HG02970 (cell line): ENCODE data around the gene NUBPL.

Experiments
- ATAC-seq: cut with Tn5 transposase; IDR thresholded peaks from one replicate; pipeline ENCODE4 v1.9.1; 2021; ENCODE audit warnings: mild to moderate bottlenecking, moderate library complexity, moderate number of reproducible peaks; ENCODE audit not compliant: unreplicated experiment, low FRiP score

NUBPL gene

GRCh38 chr14:31897581-31898186, 336.5 kb downstream of the NUBPL start:
- ATAC-seq, result no peak

GRCh38 chr14:31898838-31899528, 337.8 kb downstream of the NUBPL start:
- ATAC-seq, result no peak

GRCh38 chr14:31902002-31902401, 340.8 kb downstream of the NUBPL start:
- ATAC-seq, result no peak

DNA sequence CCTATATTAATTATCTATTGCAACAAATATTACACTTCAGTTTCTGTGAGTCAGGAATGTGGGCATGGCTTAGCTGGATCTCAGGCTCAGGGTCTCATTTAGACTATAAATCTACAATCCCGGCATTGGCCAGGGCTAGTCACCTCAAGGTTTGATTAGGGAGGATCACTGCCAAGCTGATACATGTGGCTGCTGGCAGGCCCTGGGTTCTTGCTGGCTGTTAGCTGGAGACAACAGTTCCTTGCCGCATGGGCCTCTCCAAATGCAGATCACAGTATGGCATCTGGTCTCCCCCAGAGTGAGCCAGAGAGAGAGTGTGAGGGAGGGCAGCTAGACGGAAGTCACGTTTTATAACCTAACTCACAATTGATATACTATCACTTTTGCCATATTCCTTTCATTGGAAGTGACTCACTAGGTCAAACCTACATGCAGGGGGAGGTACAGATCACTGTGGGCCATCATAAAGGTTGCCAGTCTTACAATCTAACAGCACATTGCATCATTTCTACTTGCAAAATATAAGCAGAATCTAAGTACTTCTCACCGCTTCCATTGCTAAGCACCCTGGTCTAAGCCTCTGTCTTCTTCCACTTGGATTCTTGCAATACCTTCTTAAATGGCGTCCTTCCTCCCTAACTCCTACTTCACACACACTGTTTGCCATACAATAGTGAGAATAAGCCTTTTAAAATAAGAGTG, 341.9 kb downstream of the NUBPL start:
- no peak for ATAC-seq

DNA sequence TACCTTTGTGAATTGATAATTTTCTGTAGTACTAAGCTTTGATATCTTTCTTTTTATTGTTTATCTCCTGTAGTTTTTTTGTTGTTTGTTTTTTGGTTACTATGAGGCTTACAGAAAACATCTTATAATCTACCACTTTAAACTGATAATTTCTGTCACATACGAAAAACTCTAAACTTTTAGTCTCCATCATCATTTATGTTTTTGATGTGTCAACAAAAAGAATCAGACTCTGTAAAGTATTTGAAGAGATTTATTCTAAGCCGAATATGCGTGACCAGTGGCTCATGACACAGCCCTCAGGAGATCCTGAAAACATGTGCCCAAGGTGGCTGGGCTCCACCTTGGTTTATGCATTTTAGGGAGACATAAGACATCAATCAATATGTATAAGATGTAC, 348.8 kb downstream of the NUBPL start:
- no peak for ATAC-seq
